GM18873 (cell line): ENCODE measurements around the gene ZBTB7A.
"Not testable (repeated sequence)": the region's sequence is repeated elsewhere in the genome, so short reads cannot be mapped to it uniquely, and the experiment has no call there.

ENCODE experiments used
- ATAC-seq: cut with Tn5 transposase; IDR thresholded peaks from one replicate; pipeline ENCODE4 v1.9.1; 2021; ENCODE audit warnings: mild to moderate bottlenecking, moderate library complexity, moderate number of reproducible peaks; ENCODE audit not compliant: unreplicated experiment, low FRiP score

The ZBTB7A gene

DNA sequence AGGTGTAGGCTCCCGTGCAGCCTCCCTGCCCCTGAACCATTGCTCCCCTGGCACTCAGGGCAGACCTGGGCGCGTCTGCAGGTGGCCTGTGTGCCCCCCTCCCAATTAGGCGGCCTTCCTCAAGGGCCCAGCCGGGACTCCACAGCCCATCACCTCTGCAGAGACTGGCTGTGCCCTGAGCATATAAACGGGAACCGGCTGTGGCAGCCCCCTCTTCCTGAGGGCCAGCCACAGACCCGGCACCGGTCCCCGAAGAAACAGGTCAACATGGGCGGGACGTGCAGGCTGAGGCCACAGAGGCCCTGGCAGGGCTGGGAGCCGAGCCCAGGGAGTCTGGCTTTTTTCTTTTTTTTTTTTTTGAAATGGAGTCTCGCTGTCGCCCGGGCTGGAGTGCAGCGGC lies 47.1 kb downstream of the ZBTB7A start:
- ATAC-seq: no peak

DNA sequence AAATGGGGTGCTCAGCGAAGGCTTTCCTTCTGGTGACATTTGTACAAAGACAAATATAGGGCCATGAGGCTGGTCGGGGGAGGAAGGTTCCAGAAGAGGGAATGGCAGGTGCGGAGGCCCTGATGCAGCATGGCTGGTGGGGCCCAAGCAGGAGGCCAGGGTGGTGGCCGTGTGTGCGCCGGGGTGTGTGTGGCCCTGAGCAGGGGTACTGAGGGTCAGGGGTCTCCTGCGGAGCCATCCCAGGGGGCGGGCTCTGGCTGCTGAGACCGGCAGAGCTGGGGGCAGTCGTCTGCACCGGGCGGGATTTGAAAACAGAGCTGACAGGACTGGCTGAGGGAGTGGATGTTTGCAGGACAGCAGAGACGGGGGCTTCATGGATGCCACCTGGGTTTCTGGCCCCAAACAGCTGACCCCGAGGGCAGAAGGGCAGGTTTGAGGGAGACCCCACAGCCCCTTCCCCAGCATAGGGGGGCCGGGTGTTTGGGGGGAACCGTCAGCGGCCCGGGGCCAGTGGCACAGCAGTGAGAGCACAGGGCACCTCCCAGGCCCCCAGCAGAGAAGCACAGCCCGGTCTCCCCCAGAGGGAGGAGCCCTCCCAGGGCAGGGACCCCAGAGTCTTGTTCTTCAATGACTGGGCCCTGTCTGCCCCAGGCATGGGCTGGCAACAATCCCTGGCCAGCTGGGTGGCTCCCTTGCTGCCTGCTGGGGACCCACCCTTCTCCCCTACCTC lies 47.8 kb downstream of the ZBTB7A start:
- ATAC-seq: no peak

DNA sequence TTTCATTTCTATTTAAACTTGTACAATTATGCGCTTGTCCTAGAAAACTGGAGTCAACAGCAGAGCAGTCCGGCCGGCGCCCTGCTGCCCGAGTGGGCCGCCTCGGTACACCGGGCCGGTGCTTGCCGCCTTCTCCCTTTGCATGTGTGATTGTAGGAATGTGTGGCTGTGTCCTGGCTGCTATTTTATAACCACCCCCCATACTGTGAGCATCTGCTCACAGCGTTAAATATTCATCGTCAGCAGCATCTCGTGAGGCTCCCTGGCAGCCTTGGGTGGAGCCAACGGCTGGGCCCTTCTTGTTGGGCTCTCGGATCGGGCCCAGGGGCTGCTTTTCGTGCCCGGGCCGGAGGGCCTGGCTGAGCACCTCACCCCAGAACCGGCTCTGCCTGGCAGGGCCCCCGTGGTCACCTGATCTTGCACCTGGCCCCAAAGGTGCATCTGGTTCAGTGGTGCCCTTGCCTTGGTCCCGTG lies 48.5 kb downstream of the ZBTB7A start:
- no peak for ATAC-seq

DNA sequence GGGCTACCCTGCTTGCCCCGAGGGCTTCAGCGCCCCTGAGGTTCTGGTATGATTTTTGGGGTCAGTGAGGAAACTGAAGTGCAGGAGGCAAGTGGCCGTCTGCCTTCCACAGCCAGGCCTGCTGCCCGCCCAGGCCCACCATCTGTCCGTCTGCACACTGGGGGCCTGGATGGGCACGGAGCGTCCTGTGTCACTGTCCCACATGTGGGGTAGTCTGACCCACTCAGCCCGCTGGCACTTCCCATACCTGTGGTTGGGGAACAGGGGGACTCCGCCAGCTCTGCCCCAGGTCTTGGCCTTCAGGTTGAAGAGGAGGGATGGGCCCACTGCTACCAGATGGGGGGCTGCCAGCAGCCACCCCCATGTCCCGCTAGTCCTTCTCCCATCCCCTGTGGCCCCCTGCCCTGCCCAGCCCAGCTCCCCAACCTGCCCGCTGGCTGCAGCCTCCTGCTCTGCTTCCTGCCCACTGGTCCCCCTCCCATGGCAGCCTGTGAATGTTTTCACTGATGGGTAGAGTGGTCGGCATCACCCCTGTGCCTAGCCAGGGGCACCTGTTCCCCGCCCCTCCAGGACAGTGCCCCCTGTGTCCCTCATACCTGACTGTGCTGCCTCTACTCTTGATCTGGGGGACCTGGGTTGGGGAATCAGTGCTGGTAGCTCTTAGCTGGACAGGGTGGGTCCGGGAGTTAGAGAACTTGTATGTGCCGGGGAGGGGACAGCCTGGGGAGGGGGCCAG lies 49.6 kb downstream of the ZBTB7A start:
- no peak for ATAC-seq

DNA sequence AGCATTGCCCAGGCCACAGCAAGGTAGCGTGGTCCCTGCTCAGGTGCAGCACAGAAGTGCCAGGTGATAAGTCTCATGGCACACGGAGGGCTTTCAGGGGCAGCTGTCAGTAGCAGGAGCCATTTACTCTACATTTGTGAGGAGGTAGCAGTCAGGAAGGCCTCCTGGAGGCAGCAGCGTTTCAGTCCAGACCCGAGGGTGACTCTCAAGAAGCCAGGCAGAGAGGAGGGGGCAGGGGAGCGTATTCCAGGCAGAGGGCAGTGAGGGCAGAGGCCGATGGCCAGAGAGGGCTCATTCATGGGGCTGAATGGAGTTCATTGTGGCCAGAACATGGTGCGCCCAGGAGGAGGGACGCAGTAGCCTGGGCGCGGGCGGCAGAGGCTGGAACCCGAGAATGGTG lies 50.2 kb downstream of the ZBTB7A start:
- ATAC-seq: no peak

DNA sequence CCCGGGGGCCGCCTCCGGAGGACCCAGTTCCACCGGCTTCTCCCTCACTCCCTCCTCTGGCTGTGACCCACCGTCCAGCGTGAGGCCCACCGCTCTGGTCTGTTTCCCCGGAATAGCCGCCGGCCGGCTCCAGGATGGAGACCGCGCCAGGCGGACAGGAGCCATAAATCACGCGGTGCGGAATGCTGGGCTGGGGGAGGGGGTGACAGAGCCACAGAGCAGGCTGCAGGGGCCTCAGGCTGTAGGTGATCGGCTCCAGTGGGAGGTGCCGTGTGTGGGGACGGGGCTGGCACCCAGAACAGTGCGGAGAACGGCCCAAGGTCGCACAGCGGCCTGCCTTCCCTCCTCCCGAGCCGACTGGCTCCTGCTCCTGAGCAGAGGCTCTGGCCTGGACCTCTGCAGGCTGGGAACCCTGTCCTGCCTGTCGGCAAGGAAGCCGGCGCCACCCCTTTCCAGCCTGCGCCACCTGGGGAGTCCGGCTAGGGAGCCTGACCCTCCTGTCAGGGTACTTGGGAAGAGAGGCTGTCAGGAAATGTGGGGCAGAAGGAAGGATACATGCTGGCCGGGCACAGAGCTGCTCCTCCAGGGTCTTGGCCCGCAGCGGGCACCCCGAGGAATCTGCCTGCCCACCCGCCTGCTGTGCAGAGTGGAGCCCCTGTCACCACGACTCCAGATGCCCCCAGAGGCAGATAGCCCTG lies 50.8 kb downstream of the ZBTB7A start:
- ATAC-seq: no peak

- no peak for ATAC-seq
Observed at GRCh38 chr19:4014541-4015491, 51.9 kb downstream of the ZBTB7A start.

DNA sequence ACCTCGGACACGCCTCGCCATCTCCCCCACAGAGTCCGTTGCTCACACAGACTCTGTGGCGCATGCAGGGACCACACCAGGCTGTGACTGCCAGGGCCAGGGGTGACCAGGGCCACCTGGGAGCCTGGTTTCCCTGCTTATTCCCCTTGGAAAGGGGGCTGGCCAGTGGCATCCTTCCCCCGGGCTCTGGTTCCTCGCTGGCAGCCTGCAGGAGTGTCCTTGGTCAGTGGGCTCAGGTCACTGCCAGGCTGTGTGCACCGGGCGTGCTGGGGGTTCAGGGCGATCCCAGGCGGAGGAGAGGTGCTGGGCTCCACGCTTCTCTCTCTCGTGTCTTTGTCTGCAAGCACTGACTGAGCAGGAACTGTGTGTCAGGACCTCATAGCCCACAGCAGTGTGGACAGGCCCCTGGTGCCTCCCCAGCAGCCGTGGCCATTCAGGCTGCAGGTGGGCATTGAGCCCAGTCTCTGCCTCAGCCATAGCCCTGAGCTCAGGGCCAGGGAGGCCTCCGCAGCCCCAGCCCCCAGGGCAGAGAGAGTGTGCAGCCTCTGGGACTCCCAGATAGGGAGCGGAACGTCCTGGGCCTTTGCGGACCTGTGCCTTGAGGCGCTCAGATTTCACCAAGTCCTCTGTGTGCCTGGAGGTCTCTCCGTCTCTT lies 52.7 kb downstream of the ZBTB7A start:
- no peak for ATAC-seq

DNA sequence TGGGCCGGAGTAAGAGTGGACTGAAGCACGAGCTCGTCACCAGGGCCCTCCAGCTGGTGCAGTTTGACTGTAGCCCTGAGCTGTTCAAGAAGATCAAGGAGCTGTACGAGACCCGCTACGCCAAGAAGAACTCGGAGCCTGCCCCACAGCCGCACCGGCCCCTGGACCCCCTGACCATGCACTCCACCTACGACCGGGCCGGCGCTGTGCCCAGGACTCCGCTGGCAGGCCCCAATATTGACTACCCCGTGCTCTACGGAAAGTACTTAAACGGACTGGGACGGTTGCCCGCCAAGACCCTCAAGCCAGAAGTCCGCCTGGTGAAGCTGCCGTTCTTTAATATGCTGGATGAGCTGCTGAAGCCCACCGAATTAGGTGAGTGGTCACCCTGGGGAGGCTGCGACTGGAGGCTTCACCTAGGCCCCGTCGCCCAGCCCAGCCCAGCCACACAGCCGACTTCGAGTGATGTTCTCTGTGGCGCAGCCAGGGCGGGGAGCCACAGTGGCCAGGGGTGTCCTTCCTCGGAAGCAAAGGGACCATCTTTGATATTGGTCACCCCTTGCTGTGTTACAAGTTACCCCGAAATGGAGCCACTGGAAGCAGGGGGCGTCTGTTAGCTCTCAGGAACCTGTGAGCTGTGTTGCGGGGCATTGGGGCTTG lies 53.6 kb downstream of the ZBTB7A start:
- no peak for ATAC-seq

GRCh38 chr19:4012092-4012974 lies 54.4 kb downstream of the ZBTB7A start:
- ATAC-seq: no peak

DNA sequence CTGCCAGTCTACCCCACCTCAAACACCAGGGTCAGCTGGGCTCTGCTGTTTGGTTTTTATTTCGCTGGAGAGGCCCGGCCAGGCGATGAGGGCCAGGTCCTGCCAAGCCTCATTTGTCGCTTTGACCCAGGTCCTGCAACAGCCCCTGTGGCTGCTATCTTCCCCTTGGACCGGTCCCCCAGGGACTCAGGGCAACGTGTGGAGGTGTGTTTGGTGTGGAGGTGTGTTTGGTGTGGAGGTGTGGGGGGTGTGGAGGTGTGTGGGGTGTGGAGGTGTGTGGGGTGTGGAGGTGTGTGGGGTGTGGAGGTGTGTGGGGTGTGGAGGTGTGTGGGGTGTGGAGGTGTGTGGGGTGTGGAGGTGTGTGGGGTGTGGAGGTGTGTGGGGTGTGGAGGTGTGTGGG lies 55.3 kb downstream of the ZBTB7A start:
- ATAC-seq: not testable (repeated sequence)

DNA sequence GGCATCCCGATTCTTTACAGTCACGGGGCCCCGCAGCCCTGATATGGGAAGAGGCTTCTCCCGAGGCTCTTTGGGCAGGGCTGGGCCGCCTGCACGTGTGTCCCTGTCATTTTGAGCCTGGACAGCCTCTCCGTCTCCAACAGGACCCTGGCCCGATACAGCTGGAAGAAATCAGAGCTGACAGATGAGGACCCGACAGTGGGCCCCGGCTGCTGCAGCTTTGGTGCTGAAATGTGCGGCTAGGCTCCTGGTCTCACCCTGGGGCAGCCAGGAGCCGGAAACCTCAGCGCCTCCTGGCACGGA lies 55.9 kb downstream of the ZBTB7A start:
- no peak for ATAC-seq

- no peak for ATAC-seq
Observed at GRCh38 chr19:4009990-4010807, 56.5 kb downstream of the ZBTB7A start.

- ATAC-seq: no peak
Observed at GRCh38 chr19:4007836-4008539, 58.7 kb downstream of the ZBTB7A start.

DNA sequence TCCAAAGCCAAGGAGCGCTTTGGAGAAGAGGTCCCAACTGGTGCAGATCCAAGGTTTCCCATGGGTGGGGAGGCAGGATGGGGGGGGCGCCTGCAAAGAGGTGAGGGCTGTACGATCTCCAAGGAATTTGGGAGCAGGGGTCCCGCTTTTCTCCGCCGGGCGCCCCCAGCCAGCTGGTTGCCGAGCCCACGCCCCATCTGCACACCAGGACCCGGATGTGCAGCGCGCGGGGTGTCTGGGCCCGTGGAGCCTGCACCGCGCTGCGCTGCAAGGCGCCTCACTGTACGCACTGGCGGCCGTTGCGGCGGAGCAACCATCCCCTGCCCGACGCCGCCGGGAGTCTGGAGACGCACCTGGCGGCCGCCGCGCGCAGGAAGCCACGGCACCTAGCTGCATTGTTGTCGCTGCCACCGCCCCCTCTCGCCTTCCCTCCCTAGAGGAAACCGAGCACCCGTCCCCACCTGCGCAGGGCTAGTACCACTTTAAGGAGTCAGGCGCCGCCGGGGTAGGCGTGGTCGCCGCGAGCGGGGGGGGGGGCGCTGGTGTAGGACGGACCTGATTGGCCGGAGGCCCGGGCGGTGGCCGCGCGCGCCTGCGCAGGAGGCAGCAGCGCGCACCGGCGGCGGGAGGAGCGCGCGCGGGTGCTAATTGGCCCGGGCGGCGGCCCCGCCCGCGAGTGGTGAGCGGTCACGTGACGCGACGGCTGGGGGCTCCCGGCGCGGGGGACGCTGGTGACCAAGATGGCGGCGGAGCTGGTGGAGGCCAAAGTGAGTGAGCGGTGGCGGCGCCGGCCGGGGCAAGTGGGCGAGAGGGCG lies 59.5 kb downstream of the ZBTB7A start, which contains the start of gene PIAS4:
Gene PIAS4 (plus strand): TSS at position 716 of the 815 bp plus-strand sequence. CDS start 25 bp downstream, at position 741.
- peak; percentile 65 for ATAC-seq

- not testable (repeated sequence) for ATAC-seq
Observed at GRCh38 chr19:4005436-4005835, 61.3 kb downstream of the ZBTB7A start.
